ENCODE data around the gene ZC3H11A.

- TF ChIP-seq, protein P1, sequence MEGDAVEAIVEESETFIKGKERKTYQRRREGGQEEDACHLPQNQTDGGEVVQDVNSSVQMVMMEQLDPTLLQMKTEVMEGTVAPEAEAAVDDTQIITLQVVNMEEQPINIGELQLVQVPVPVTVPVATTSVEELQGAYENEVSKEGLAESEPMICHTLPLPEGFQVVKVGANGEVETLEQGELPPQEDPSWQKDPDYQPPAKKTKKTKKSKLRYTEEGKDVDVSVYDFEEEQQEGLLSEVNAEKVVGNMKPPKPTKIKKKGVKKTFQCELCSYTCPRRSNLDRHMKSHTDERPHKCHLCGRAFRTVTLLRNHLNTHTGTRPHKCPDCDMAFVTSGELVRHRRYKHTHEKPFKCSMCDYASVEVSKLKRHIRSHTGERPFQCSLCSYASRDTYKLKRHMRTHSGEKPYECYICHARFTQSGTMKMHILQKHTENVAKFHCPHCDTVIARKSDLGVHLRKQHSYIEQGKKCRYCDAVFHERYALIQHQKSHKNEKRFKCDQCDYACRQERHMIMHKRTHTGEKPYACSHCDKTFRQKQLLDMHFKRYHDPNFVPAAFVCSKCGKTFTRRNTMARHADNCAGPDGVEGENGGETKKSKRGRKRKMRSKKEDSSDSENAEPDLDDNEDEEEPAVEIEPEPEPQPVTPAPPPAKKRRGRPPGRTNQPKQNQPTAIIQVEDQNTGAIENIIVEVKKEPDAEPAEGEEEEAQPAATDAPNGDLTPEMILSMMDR (IDR thresholded peaks at IDR 0.05): no peak
- TF ChIP-seq POLR2A (IDR thresholded peaks at IDR 0.05): no peak
Measured at GRCh38 chr1:203763505-203763904, 31.9 kb upstream of the ZC3H11A start.
